Measurements from ENCODE around the gene SLAMF1. TPM values are rescaled to one million over a fixed set of nuclear protein-coding genes. Genes with fewer than 3 reads are reported as not detected.
"Not testable (repeated sequence)": the region's sequence is repeated elsewhere in the genome, so short reads cannot be mapped to it uniquely, and the experiment has no call there.

SLAMF1 gene
- total RNA-seq, 1 experiment from 2014 or later = not detected

DNA sequence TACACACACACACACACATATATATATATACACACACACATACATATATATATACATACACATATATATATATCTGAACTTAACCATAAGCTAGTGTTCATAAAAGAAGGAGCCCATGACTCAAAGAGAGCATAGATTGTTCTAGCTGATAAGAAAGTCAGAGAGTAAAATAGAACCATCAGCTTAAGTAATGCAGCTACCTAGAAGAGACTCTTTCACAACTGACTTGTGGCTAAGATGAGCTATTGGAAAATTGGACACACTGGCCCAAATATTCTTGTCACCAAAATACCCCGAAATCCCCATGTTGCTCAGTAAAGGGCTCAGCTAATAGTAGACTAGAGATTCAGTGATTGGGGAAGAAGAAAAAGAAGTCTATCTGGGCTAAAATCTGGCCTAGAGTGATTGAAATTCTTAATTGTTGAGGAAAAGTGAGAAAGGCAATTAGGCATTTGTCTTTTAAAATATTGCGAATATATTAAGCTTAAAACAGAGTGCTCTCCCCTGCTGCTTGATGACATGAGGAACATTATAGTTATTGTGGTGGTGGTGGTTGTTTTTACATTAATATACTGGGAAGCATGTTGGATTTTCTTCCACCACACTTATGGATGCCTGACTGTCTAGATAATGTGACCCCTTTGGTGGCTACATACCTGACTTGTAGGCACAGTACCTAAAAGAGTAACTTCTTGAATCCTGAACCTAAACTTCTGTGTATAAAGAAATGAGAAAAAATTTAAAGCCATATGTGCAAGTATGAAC is 6.3 kb downstream of the SLAMF1 start:
- peak; percentile 20 for DNase-seq (ENCODE audit: low read depth)

- DNase-seq (ENCODE audit: low read depth) = peak; percentile 34
Observed at GRCh38 chr1:160639652-160640051, 7.2 kb downstream of the SLAMF1 start.

DNA sequence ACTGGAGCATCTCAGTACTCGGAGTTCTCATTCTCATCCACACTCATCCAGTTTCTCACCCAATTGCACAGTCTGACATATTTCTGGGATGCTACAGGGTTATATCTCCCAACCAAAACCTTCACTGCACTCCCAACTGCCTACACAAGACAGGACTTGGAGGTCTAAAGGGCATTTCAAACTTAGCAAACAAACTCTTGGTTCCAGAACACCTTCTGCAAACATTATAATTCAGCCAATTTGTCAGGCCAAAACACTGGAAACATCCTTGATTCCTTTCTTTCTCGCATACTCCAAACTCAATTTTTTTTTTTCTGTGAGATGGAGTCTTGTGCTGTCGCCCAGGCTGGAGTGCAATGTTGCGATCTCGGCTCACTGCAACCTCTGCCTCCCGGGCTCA is 7.9 kb downstream of the SLAMF1 start:
- no peak for DNase-seq (ENCODE audit: low read depth)

- DNase-seq (ENCODE audit: low read depth) = no peak
Observed at GRCh38 chr1:160638540-160638857, 8.3 kb downstream of the SLAMF1 start.

- peak; percentile 32 for DNase-seq (ENCODE audit: low read depth)
Observed at GRCh38 chr1:160637821-160638539, 8.9 kb downstream of the SLAMF1 start.

DNA sequence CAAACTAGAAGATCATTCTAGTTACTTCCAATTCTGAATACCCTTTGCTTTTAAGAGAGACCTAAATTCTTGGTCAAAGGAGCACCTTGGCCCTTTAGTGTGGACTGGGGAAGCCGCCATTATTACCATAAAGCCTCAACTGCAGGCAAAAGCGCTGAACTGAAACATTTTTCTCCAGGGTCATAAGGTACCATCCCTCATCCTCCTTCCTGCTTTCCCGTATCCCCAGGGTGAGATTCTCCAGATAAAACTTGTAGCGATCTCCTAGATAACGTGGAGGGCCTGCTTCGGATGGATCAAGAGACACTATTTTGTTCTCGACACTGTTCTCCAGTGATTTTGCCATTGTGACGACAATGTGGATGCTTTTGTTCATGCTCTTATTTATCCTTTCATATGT is 9.8 kb downstream of the SLAMF1 start:
- DNase-seq (ENCODE audit: low read depth) = no peak

DNA sequence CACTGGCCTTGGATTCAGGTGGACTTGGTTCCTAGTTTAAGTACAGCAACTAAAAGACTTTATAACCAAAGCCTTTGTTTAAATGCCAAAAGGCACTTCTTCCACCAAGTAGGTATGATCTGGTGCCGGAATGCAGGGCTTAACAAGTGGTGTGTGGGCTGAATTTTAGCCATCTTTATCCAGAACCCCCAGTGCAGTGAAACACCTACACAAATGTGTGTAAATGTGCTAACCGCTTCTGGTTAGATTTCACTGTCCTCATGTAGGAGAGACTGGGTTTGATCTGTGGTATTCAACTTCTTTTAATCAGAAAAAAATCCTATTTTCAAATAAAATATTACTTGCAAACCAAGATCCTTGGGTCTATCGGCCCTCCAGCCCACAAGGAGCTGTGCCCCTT is 10.3 kb downstream of the SLAMF1 start:
- no peak for DNase-seq (ENCODE audit: low read depth)

DNA sequence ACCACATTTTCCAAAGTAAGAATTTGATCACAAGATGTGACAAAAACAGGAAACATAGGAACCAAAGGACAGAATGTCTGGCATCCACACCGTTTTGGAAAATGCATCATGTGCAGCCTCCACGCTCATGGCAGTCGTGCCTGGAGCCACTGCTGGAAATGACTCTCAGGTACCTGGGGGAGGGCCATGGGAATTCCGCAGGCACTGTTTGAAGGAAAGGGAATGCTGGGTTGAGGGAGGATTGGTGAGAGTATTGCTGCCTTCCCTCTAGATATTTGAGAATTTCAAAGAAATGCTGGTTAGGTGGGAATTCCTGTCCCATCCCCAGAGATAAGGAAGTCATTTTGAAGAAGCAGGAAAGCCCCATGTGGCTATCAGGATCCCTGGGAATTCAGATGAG is 10.8 kb downstream of the SLAMF1 start:
- DNase-seq (ENCODE audit: low read depth) = no peak

DNA sequence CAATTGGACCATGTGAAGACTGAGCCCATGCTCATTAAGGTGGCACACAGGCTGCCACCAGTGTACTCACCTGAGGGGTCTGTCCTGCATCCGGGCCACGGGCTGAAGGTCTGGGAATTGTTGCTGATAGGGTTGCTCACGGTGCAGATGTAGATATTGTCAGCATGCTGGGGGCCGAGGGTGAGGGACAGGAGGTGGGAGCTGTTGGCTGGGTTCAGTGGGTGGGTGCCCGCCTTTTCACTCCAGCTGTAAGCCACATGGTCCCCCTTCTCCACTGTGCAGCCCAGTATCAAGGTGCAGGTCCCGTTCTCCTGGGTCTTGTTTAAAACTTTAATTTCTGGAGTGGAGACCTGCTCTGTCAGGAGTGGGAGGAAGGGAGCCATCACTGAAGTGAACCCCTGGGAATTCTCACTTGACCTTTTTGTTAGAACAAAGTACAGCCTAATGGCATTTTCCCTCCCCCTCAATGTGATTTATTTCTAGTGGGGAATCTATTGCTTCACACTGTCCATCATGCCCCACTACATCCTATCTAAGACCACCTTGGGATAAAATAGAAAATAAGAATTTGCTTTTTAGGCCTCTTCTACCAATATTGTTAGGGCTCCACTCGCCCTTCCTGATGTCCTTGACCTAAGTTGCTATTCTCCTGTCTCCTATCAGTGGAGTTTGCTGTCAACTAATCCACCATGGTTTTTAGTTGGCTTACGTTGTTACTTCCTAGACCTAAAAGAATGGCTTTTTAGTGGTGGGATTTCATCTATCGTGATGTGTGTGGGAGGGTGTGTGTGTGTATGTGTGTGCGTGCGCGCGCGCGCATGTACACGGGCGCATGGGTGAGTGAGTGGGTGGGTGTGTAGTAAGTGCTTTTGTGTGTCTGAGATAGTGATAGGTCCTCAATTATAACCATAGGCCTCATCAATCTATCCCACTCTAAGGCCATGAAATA is 12.0 kb downstream of the SLAMF1 start:
- DNase-seq (ENCODE audit: low read depth) = no peak

GRCh38 chr1:160633330-160633903 is 13.4 kb downstream of the SLAMF1 start:
- DNase-seq (ENCODE audit: low read depth) = no peak

DNA sequence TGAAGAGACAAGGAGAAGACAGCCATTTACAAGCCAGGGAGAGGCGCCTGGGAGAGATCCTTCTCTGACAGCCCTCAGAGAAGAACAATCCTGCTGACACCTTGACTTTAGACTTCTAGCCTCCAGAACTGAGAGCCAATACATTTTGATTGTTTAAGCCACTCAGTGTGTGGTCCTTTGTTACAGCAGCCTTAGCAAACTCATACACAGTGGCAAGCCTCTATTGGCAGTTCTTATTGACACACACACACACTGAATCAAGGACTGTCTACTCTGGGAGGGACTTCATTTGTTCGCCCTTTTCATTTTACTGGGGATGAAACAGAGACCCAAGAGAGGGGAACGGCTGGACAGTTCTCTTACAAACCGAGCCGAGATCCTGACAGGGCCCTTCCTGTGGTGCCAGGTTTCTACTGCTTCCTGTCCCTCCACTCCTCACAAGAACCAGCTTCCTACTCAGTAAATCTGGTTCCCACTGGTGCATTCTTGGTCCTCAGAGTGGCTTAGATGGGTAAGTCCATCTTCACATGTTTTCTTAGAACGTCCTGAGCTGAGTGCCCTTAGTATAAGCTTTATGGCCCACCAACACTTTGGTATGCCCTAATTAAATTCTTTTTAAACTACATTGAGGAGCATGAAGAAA is 14.7 kb downstream of the SLAMF1 start:
- DNase-seq (ENCODE audit: low read depth) = no peak

- no peak for DNase-seq (ENCODE audit: low read depth)
Observed at GRCh38 chr1:160630523-160631451, 16.1 kb downstream of the SLAMF1 start.

GRCh38 chr1:160629286-160630210 is 17.3 kb downstream of the SLAMF1 start:
- DNase-seq (ENCODE audit: low read depth) = no peak

DNA sequence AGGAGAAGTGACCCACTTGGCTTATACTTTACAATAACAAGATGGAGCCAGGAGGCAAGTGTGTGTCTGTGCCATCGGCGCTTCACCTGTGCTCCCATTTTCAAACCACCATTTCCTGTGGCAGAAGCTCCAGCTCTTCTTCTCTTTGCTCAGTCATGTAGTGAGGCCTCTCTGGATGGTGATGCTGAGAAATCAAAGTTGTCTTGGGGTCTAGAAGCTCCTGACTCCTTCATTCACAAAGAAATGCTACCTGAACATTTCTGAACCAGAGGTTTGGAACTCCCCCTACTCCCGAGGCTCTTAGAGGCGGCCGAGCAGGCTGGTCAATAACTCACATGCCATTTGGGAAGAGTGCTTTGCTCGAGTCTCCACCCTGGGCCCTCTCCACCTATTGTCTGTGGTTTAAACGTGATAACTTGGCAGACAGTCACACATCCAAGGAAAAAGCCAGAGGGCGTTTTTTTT is 18.0 kb downstream of the SLAMF1 start:
- no peak for DNase-seq (ENCODE audit: low read depth)

GRCh38 chr1:160627677-160628289 is 19.1 kb downstream of the SLAMF1 start:
- not testable (repeated sequence) for DNase-seq (ENCODE audit: low read depth)

GRCh38 chr1:160626509-160627342 is 20.1 kb downstream of the SLAMF1 start:
- no peak for DNase-seq (ENCODE audit: low read depth)

DNA sequence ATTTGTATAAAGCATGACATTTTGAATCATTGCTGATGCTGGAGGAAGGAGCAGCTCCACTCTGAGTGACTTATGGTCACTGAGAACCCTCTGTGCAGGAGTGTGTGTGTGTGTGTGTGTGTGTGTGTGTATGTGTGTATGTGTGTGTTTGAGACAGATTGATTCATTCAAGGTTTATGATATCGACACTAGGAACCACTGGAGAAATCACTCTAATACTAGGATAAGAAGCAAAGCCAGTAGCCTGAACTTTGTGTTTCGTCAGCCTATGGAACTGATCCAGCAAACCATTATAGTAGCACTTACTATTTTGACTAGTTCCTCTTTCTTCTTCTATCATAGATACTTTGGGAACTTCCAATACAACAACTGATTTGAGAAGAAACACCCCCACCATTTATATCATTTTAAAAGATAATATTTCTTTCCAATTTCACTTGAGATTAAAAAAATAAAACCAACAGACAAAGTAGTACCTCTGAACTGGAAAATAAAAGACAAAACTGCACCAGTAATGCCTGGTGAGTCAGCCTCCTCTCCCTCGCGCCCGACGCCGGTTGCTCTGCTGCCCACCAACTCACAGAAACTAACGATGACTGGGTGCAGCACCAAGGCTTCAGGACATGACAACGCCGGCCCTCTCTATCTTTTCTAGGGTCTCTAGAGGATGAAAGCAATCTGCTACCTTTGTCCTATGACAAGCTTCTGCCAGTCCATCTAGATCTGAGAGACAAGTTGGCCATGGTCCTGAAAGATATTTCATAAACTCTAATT is 20.9 kb downstream of the SLAMF1 start:
- DNase-seq (ENCODE audit: low read depth) = no peak

Measured in M059J (cell line).